ENCODE data around the gene SMIM1.

GRCh38 chr1:3780901-3781300, 8.4 kb downstream of the SMIM1 start:
- TF ChIP-seq EZH2phosphoT487 (IDR thresholded peaks at IDR 0.05; ENCODE audit: borderline replicate concordance, low read length) (no peak), CTCF (IDR thresholded peaks at IDR 0.05; ENCODE audit: low read depth, low read length, poor library complexity, severe bottlenecking) (no peak)
